NAMALWA (cell line): Measurements from ENCODE around the gene PNMA6F.
"Not testable (repeated sequence)": the region's sequence is repeated elsewhere in the genome, so short reads cannot be mapped to it uniquely, and the experiment has no call there.

ENCODE experiments used
- DNase-seq: peaks from one replicate; pipeline ENCODE4 v3.0.0-alpha.2; 2015; ENCODE audit warnings: low spot score

The PNMA6F gene

GRCh38 chrX:153302796-153303195 is 18.8 kb downstream of the PNMA6F start:
- DNase-seq: no peak

GRCh38 chrX:153301746-153302145 is 19.8 kb downstream of the PNMA6F start:
- no peak for DNase-seq

GRCh38 chrX:153299855-153300254 is 21.7 kb downstream of the PNMA6F start:
- DNase-seq: no peak

GRCh38 chrX:153297376-153297775 is 24.2 kb downstream of the PNMA6F start:
- DNase-seq: no peak

- peak; percentile 31 for DNase-seq
These were observed 28.0 kb downstream of the PNMA6F start for GRCh38 chrX:153293485-153294071.

GRCh38 chrX:153288807-153289206 is 32.8 kb downstream of the PNMA6F start:
- not testable (repeated sequence) for DNase-seq

- not testable (repeated sequence) for DNase-seq
These were observed 35.9 kb downstream of the PNMA6F start for GRCh38 chrX:153285678-153286077.

GRCh38 chrX:153283982-153284381 is 37.6 kb downstream of the PNMA6F start:
- DNase-seq: not testable (repeated sequence)

- not testable (repeated sequence) for DNase-seq
These were observed 39.8 kb downstream of the PNMA6F start for GRCh38 chrX:153281784-153282183.

GRCh38 chrX:153279304-153279703 is 42.3 kb downstream of the PNMA6F start:
- DNase-seq: not testable (repeated sequence)

- DNase-seq: not testable (repeated sequence)
These were observed 45.5 kb downstream of the PNMA6F start for GRCh38 chrX:153276049-153276448.

GRCh38 chrX:153275418-153275817 is 46.1 kb downstream of the PNMA6F start:
- not testable (repeated sequence) for DNase-seq

GRCh38 chrX:153272584-153272983 is 49.0 kb downstream of the PNMA6F start:
- not testable (repeated sequence) for DNase-seq

GRCh38 chrX:153272070-153272469 is 49.5 kb downstream of the PNMA6F start:
- not testable (repeated sequence) for DNase-seq
